GM18951 (cell line): ENCODE measurements around the gene IL31RA.
"Not testable (repeated sequence)": the region's sequence is repeated elsewhere in the genome, so short reads cannot be mapped to it uniquely, and the experiment has no call there.

Experiments used
- POLR2A ChIP-seq: IDR thresholded peaks from 4 replicates; pipeline ENCODE4 v1.6.1; 2011; ENCODE audit warnings: mild to moderate bottlenecking; ENCODE audit not compliant: insufficient read length, insufficient read depth; ENCODE audit errors: extremely low read depth
- in situ Hi-C: fragments of 300-500 bp; cut with MboI; formaldehyde crosslinking; loops from one replicate; pipeline ENCODE4 v1.12.0; 2022; ENCODE audit warnings: low sequenced_read_pairs, mixed read lengths, inconsistent platforms; ENCODE audit not compliant: unreplicated experiment

IL31RA gene

DNA sequence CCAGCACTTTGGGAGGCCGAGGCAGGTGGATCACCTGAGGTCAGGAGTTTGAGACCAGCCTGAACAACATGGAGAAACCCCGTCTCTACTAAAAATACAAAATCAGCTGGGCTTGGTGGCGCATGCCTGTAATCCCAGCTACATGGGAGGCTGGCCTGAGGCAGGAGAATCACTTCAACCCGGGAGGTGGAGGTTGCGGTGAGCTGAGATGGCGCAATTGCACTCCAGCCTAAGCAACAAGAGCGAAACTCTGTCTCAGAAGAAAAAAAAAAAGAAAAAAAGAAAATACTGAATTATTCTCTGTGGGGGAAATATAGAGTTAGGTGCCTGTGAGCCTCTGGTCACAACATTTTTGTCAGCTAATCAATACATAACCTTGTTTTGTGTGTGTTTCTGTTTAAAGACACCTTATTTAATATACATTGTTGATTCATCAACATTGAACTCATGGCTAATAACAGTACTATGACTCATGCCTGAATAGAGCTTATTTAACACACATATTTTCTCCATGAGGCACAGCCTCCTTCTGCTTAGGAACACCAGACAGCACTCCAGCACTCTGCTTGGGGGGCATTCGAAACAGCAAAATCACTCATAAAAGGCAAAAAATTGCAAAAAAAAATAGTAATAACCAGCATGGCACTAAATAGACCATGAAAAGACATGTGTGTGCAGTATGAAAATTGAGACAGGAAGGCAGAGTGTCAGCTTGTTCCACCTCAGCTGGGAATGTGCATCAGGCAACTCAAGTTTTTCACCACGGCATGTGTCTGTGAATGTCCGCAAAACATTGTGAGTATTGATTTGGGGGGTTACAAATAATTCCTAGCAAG is at the start of gene IL31RA:
TSS of gene IL31RA (plus strand) at position 519 of the 836 bp plus-strand sequence. CDS start at position 733, 214 bp downstream.
- in situ Hi-C loops: no loop called here

DNA sequence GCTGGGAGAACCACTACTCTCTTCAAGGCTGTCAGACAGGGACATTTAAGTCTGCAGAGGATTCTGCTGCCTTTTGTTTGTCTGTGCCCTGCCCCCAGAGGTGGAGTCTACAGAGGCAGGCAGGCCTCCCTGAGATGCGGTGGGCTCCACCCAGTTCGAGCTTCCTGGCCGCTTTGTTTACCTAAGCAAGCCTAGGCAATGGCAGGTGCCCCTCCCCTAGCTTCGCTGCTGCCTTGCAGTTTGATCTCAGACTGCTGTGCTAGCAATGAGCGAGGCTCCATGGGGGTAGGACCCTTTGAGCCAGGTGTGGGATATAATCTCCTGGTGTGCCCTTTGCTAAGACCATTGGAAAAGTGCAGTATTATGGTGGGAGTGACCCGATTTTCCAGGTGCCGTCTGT is 42.3 kb upstream of the IL31RA start:
- in situ Hi-C loops: not testable (repeated sequence)

More for the DNA sequence above, at the start of gene IL31RA:
- TF ChIP-seq POLR2A: no peak

DNA sequence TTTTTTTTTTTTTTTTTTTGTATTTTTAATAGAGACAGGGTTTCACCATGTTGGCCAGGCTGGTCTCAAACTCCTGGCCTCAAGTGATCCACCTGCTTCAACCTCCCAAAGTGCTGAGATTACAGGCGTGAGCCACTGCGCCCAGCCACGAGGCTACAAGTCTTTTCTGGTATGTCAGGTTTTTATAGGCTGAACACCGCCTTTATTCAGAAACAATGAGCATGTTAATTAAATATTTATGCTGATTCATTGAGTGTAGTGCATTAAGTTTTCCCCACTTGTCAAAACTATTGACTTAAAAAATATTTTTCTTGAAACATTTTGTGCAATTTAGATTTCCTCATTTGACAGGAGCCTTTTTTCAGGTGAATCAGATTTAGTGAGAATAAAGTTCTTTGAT is 35.2 kb upstream of the IL31RA start:
- in situ Hi-C loops: not testable (repeated sequence)

DNA sequence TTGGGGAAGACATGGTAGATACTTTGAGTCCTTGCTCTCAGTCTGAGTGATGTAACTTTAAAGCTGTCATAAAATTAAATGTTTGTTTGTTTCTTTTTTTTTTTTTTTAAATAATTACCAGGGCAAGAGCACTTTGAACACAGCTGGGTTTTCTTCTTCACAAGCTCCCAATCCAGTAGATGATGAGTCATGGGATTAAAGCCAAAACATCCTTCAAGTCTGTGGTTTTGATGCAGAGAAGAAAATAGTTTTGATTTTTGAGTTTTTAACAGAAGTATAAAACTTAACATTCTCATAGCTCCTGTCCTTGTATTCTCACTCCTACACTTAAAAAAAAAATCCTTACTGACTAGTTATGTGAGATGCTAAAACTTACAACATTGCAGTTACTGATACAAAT is 34.8 kb upstream of the IL31RA start:
- TF ChIP-seq POLR2A: no peak
- in situ Hi-C loops: no loop called here

DNA sequence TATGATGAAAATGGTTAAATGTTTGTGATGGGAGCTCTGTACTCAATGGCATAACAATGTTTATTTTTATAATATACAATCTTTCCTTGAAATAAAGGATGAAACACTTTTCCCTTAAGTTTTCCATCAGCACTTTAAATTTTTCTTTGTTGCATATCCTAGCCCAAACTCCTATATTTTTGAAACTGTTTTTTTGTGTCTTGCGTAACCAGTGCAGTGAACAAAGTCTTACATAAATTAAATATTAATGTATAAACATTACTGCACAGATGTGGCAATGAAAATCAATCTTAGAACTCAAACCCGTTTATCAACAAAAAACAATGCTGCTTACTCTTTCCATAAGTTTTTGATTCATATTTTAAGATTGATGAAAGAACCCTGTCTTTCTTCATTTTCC is 34.1 kb upstream of the IL31RA start:
- in situ Hi-C loops: no loop called here
- TF ChIP-seq POLR2A: no peak

DNA sequence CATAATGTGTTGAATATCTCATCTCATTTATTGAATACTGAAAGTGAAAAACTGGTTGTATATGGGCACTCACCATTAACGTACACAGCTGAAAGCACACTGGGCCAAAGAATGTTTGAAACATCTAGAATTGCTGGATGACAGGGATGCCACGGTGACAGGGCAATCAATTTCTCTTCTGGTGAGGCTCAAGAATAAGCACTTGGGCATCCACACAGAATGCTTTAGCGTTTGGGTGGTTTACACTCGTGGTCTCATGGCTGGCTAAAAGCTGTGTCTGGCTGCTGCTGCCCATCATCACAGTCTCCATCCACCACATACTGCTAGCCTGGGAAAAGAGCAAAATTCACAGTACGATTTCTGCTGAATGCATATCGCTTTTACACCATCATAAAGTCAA is 30.7 kb upstream of the IL31RA start:
- in situ Hi-C loops: no loop called here
- TF ChIP-seq POLR2A: no peak

DNA sequence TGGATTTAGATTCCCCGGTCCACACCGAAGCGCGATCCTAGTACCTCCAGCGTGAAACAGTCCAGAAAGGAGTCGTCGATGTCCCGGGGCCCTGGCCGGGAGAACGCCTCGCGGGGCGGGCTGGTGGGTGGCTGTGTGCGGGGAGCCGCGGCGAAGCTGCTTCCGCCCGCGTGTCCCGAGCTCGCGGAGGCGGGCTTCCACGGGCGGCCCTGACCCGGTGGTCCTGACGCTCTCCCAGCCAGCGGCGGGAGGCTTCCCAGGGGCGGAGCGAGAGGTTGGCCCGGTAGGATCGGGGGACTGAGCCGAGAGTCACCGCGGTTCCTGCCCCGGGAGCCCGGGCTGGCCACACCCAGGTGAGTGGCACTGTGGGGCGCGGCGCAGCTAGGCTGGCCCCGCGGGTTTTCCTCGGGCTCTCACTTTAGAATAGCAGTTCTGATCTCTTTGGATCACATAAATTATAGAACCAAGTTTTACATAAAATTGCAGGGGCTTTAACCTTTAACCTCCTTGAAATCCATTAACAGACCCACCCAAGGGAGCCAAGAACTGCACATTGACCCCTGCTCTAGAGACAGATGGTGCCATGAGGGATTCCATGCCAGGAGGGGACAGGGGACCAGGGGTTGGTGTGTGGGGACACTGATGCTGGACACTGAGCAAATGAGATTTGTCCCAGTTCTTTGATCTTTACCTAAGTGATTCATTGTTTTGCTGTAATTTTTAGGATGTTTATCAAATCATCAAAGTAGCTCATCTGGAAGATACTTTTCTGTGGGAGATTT is 29.2 kb upstream of the IL31RA start:
- TF ChIP-seq POLR2A: no peak
- in situ Hi-C loops: no loop called here

DNA sequence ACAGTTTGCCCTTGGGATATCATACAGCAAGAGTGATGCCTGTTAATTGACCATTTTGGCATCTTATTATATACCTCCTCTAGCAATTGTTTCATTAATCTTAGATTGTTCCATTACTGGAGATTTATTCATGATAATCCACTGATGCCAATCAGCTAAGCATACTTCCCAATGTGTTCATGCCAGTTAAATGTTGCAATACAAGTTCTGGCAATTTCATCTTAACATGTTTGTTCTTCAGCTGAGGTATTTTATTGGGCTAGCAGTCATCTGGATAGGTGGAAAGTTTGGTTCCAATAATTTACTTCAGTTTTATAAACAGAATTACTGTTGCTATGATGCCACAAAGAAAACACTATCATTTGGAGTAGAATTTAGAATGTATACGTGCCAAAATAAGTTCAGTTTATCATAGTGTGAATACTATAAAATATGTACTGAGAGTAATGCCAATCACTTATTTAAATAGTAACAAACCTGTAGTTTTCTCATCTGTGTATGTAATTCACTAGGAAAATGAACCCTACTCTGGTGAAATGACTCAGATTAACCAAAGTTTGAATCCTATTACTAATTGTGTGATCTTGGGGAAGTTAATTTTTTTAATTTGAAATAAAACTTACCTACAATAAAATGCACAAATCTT is 27.9 kb upstream of the IL31RA start:
- in situ Hi-C loops: no loop called here
- TF ChIP-seq POLR2A: no peak

DNA sequence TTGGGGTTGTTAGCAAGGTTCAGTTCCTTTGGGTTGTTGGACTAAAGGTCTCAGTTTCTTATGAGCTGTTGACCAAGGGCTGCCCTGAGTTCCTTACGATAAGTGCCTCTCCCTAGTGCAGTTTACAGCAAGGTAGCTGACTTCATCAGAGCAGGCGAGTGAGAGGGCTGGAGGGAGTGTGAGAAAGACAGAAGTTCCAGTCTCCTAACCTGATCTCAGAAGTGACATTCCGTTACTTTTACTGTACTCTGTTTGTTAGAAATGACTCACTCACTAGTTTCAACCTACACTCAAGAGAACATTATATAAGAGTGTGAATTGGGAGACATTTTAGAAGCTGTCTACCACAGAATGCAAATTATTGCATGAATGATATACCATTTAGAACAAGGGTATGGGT is 21.2 kb upstream of the IL31RA start:
- no peak for TF ChIP-seq POLR2A
- in situ Hi-C loops: no loop called here

DNA sequence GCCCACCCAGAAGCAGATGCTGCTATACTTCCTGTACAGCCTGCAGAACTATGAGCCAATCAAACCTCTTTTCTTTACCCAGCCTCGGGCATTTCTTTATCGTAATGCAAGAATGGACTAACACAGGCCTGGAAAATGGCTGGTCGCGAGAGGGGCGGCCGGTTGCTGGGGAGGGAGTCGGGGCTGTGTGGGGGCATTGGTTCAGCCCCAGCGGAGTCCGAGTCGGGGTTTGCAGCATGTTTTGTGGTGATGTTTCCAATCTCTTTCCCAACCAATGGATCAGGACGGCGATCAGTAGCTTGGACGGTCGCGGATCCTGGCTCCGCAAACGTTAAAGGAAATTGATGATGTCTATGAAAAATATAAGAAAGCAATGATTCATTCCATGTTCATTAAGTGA is 18.7 kb upstream of the IL31RA start:
- TF ChIP-seq POLR2A: no peak
- in situ Hi-C loops: no loop called here

DNA sequence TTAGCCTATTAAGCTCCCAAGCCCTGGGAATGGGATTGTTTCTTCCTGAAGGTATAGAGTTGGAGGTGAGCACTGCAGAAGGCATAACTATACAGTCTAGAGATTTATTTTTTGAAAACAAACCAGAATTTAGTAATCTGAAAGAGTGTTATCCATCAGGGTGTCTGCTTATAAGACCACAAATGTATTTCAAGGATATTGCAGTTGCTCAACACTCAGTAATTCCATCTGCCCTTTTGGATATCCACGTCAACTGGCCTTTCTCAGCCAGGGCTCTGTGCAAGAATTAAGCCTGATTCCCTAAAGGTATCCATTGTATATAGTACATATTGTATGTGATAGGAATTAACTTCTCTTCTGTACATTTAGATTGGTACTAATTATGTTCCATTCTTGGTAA is 15.0 kb upstream of the IL31RA start:
- no peak for TF ChIP-seq POLR2A
- in situ Hi-C loops: no loop called here

DNA sequence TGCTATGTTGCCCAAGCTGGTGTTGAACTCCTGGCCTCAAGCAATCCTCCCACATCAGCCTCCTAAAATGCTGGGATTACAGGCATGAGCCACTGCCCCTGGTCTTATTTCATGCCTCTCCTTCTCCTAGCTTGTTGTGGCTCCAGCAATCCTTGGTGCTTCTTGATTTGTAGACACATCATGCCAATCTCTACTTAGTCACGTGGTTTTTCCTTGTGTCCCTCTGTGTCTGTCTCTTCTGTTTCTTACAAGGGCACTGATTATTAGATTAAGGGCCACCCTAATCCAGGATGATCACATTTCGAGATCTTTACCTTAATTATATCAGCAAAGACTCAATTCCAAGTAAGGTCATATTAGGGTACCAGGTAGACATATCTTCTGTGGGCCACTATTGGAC is 9.2 kb upstream of the IL31RA start:
- no peak for TF ChIP-seq POLR2A
- in situ Hi-C loops: no loop called here

DNA sequence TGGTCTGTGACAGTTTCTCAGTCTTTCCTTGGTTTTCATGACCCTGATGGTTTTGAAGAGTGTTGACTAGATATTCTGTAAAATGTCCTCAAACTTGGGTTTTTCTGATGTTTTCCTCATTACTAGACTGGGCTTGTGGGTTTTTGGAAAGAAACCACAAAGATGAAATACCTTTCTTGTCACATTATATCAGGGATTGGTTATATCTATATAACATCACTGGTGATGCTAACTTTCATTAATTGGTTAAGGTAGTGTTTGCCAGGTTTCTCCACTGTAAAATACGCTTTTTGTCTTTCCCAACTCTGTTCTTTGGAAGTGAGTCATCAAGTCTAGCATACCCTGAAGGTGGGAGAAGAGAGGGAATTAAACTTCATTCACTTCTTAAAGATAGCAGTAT is 3.3 kb upstream of the IL31RA start:
- in situ Hi-C loops: no loop called here

DNA sequence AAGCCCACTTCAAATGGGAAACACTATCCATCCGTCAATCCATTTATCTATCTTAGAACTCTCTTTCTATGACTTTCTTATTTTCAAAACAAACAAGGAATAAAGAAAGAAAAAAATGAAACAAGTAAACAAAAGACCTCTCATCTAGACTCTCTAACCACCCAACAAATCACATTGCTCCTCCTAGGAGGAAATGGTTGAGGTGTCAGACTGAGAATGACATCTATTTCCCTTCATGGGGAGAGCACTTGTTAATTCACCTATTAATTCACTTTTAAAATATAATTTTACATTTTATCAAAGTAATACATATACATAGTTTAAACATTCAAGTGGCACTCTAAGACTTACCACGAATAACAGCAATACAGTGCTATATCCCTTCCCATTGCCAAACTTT is 2.4 kb upstream of the IL31RA start:
- TF ChIP-seq POLR2A: no peak
- in situ Hi-C loops: no loop called here

More for the DNA sequence above, 3.3 kb upstream of the IL31RA start:
- no peak for TF ChIP-seq POLR2A
